K562 (cell line): ENCODE measurements around the gene PSMD9. TPM values are rescaled to one million over a fixed set of nuclear protein-coding genes. Genes with fewer than 3 reads are reported as not detected.
A peak's percentile ranks its signal among the peaks of the same experiment; 100 is the strongest.

ENCODE experiments used
- FOXA1 ChIP-seq: fragments of 450-650 bp; IDR thresholded peaks from 2 replicates; pipeline ENCODE4 v1.6.1; 2016; ENCODE audit warnings: mild to moderate bottlenecking, borderline replicate concordance
- MCM2 ChIP-seq: fragments of 450-650 bp; IDR thresholded peaks from 2 replicates; pipeline ENCODE4 v1.6.1; 2017; ENCODE audit warnings: low read depth, mild to moderate bottlenecking
- MTA3 ChIP-seq: fragments of 450-650 bp; formaldehyde crosslinking; IDR thresholded peaks from 2 replicates; pipeline ENCODE4 v1.6.1; 2017; ENCODE audit warnings: mild to moderate bottlenecking, borderline replicate concordance
- RAD21 ChIP-seq, 2 experiments: fragments of 250-450 bp in 1 of 2; fragments of 450-650 bp in 1 of 2; sonication (Bioruptor Pico) in 1 of 2; formaldehyde crosslinking in 1 of 2; IDR thresholded peaks in 1 of 2; conservative IDR thresholded peaks in 1 of 2; 2 replicates each; pipeline versions ENCODE4 v1.4.0 to v1.8.0; 2020 to 2022; ENCODE audit warnings: mild to moderate bottlenecking in 2 of 2, moderate library complexity in 1 of 2
- RB1 ChIP-seq: fragments of 450-650 bp; IDR thresholded peaks from 2 replicates; pipeline ENCODE4 v1.6.1; 2017; ENCODE audit warnings: low read depth, mild to moderate bottlenecking
- SIX5 ChIP-seq, 2 experiments: IDR thresholded peaks; 2 replicates each; pipeline ENCODE4 v1.6.1; 2011; ENCODE audit warnings: low read length in 2 of 2, borderline replicate concordance in 1 of 2, low read depth in 1 of 2, mild to moderate bottlenecking in 1 of 2, moderate library complexity in 1 of 2; ENCODE audit not compliant: insufficient read depth in 1 of 2
- TGIF2 ChIP-seq: sonication (generic); formaldehyde crosslinking; IDR thresholded peaks from 2 replicates; pipeline ENCODE4 v1.8.1; 2022; ENCODE audit warnings: mild to moderate bottlenecking, missing genetic modification reagents, moderate library complexity
- ZC3H4 ChIP-seq: sonication (generic); formaldehyde crosslinking; IDR thresholded peaks from 2 replicates; pipeline ENCODE4 v1.9.0; 2021; ENCODE audit warnings: missing genetic modification reagents, borderline replicate concordance
- ZFP36 ChIP-seq: fragments of 150-350 bp; IDR thresholded peaks from 2 replicates; pipeline ENCODE4 v1.6.1; 2018; ENCODE audit warnings: low read length, low read depth; ENCODE audit not compliant: partially characterized antibody
- ZNF175 ChIP-seq: fragments of 200-800 bp; sonication (Bioruptor generic); IDR thresholded peaks from 2 replicates; pipeline ENCODE4 v1.6.1; 2016; ENCODE audit warnings: low read depth, mild to moderate bottlenecking, missing genetic modification characterization, missing compliant biosample characterization
- ZNF347 ChIP-seq: fragments of 450-650 bp; formaldehyde crosslinking; IDR thresholded peaks from 2 replicates; pipeline ENCODE4 v1.4.0; 2020; ENCODE audit warnings: low read depth, mild to moderate bottlenecking, moderate library complexity
- ZNF354B ChIP-seq: fragments of 250-450 bp; sonication (Bioruptor Pico); IDR thresholded peaks from 2 replicates; pipeline ENCODE4 v1.4.0; 2020
- polyA plus RNA-seq, 8 experiments: library from polyadenylated mRNA; depleted of rRNA in 4 of 8; stranded (reverse) in 5 of 8; unstranded in 3 of 8; fragments of >200 nt; fragmentation: Nextera tagmentation in 2 of 8; fragmentation: Illumina TruSeq in 1 of 8; extraction: Ambion mirVana in 2 of 8; extraction: Trizol in 1 of 8; gene quantifications; 2 replicates each; pipeline versions ENCODE4 v1.2.1 to v1.2.3, GENCODE V29; 2011 to 2014; ENCODE audit warnings: inconsistent platforms in 1 of 8, missing spikeins in 1 of 8
- total RNA-seq, 7 experiments: library from RNA; depleted of rRNA in 6 of 7; stranded (reverse); fragments of >200 nt in 6 of 7; fragmentation: Illumina TruSeq in 2 of 7; extraction: Trizol in 2 of 7; gene quantifications; 2 replicates each; pipeline versions ENCODE4 v1.2.1 to v1.2.3, GENCODE V29; 2011 to 2021; ENCODE audit warnings: low replicate concordance in 1 of 7
- TF ChIP-seq, protein P1 (sequence below): fragments of 200-800 bp; sonication (Bioruptor generic); IDR thresholded peaks from 2 replicates; pipeline ENCODE4 v1.6.1; 2016; ENCODE audit warnings: missing genetic modification characterization, missing compliant biosample characterization
- TF ChIP-seq, protein P2 (sequence below): sonication (generic); formaldehyde crosslinking; IDR thresholded peaks from 2 replicates; pipeline ENCODE4 v1.8.1; 2023; ENCODE audit warnings: mild to moderate bottlenecking, missing genetic modification reagents
- TF ChIP-seq, protein P3 (sequence below): fragments of 200-800 bp; sonication (Bioruptor generic); IDR thresholded peaks from 2 replicates; pipeline ENCODE4 v1.6.1; 2017; ENCODE audit warnings: missing genetic modification characterization, missing compliant biosample characterization
- TF ChIP-seq, protein P4 (sequence below): sonication (generic); formaldehyde crosslinking; IDR thresholded peaks from 2 replicates; pipeline ENCODE4 v1.8.0; 2022; ENCODE audit warnings: missing genetic modification reagents, mild to moderate bottlenecking, borderline replicate concordance

Gene PSMD9
- total and polyA plus RNA-seq, 9 of the 15 experiments (the other 6 are each of a cell fraction or from before 2014, with no cell fraction given): 12.2 to 143 (median 61.3) TPM

DNA sequence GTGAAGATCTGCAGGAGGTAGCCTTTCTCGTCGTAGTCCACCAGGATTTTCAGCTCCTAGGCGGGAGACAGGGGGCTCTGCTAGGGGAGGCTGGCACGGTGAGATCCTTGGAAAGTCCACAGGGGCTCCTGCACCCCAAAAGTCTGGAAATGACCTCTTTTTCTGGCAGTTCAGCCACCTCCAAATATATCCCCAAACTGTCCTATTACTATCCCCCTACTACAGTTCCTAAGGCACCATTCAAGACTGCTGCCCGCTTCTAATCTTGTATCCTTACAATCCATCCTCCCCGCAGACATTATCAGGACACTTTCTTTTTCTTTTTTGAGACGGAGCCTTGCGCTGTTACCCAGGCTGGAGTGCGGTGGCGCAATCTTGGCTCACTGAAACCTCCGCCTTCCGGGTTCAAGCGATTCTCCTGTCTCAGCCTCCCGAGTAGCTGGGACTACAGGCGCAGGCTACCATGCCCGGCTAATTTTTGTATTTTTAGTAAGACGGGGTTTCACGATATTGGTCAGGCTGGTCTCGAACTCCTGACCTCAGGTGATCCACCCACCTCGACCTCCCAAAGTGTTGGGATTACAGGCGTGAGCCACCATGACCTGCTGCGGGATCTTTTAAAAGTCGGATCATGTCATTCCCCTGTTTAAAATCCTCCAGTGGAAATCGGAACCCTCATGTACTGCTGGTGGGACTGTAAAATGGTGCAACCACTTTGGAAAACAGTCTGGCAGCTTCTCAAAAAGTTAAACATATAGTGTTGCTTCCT lies 48.4 kb upstream of the PSMD9 start (continued):
- TF ChIP-seq, protein P1, sequence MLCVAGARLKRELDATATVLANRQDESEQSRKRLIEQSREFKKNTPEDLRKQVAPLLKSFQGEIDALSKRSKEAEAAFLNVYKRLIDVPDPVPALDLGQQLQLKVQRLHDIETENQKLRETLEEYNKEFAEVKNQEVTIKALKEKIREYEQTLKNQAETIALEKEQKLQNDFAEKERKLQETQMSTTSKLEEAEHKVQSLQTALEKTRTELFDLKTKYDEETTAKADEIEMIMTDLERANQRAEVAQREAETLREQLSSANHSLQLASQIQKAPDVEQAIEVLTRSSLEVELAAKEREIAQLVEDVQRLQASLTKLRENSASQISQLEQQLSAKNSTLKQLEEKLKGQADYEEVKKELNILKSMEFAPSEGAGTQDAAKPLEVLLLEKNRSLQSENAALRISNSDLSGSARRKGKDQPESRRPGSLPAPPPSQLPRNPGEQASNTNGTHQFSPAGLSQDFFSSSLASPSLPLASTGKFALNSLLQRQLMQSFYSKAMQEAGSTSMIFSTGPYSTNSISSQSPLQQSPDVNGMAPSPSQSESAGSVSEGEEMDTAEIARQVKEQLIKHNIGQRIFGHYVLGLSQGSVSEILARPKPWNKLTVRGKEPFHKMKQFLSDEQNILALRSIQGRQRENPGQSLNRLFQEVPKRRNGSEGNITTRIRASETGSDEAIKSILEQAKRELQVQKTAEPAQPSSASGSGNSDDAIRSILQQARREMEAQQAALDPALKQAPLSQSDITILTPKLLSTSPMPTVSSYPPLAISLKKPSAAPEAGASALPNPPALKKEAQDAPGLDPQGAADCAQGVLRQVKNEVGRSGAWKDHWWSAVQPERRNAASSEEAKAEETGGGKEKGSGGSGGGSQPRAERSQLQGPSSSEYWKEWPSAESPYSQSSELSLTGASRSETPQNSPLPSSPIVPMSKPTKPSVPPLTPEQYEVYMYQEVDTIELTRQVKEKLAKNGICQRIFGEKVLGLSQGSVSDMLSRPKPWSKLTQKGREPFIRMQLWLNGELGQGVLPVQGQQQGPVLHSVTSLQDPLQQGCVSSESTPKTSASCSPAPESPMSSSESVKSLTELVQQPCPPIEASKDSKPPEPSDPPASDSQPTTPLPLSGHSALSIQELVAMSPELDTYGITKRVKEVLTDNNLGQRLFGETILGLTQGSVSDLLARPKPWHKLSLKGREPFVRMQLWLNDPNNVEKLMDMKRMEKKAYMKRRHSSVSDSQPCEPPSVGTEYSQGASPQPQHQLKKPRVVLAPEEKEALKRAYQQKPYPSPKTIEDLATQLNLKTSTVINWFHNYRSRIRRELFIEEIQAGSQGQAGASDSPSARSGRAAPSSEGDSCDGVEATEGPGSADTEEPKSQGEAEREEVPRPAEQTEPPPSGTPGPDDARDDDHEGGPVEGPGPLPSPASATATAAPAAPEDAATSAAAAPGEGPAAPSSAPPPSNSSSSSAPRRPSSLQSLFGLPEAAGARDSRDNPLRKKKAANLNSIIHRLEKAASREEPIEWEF (CRISPR knock-in tag): no peak
- TF ChIP-seq TGIF2 (CRISPR knock-in tag): no peak
- TF ChIP-seq, protein P2, sequence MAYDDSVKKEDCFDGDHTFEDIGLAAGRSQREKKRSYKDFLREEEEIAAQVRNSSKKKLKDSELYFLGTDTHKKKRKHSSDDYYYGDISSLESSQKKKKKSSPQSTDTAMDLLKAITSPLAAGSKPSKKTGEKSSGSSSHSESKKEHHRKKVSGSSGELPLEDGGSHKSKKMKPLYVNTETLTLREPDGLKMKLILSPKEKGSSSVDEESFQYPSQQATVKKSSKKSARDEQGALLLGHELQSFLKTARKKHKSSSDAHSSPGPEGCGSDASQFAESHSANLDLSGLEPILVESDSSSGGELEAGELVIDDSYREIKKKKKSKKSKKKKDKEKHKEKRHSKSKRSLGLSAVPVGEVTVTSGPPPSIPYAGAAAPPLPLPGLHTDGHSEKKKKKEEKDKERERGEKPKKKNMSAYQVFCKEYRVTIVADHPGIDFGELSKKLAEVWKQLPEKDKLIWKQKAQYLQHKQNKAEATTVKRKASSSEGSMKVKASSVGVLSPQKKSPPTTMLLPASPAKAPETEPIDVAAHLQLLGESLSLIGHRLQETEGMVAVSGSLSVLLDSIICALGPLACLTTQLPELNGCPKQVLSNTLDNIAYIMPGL (CRISPR knock-in tag): no peak
- TF ChIP-seq ZNF354B (CRISPR knock-in tag): no peak
- peak; percentile 19; the same call in 1 of the 2 replicates for TF ChIP-seq MTA3
- TF ChIP-seq ZNF347 (CRISPR knock-in tag): no peak
- TF ChIP-seq FOXA1: no peak
- no peak for TF ChIP-seq ZC3H4 (CRISPR knock-in tag)
- TF ChIP-seq, protein P3, sequence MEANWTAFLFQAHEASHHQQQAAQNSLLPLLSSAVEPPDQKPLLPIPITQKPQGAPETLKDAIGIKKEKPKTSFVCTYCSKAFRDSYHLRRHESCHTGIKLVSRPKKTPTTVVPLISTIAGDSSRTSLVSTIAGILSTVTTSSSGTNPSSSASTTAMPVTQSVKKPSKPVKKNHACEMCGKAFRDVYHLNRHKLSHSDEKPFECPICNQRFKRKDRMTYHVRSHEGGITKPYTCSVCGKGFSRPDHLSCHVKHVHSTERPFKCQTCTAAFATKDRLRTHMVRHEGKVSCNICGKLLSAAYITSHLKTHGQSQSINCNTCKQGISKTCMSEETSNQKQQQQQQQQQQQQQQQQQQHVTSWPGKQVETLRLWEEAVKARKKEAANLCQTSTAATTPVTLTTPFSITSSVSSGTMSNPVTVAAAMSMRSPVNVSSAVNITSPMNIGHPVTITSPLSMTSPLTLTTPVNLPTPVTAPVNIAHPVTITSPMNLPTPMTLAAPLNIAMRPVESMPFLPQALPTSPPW: no peak
- TF ChIP-seq, protein P4, sequence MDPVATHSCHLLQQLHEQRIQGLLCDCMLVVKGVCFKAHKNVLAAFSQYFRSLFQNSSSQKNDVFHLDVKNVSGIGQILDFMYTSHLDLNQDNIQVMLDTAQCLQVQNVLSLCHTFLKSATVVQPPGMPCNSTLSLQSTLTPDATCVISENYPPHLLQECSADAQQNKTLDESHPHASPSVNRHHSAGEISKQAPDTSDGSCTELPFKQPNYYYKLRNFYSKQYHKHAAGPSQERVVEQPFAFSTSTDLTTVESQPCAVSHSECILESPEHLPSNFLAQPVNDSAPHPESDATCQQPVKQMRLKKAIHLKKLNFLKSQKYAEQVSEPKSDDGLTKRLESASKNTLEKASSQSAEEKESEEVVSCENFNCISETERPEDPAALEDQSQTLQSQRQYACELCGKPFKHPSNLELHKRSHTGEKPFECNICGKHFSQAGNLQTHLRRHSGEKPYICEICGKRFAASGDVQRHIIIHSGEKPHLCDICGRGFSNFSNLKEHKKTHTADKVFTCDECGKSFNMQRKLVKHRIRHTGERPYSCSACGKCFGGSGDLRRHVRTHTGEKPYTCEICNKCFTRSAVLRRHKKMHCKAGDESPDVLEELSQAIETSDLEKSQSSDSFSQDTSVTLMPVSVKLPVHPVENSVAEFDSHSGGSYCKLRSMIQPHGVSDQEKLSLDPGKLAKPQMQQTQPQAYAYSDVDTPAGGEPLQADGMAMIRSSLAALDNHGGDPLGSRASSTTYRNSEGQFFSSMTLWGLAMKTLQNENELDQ (CRISPR knock-in tag): no peak
- no peak for TF ChIP-seq RB1
- no peak for TF ChIP-seq MCM2
- TF ChIP-seq ZNF175 (CRISPR knock-in tag): no peak
- TF ChIP-seq RAD21 (CRISPR knock-in tag; conservative IDR thresholded peaks at IDR 0.05 in 1 of 2, IDR thresholded peaks at IDR 0.05 in 1 of 2): no peak
- no peak for TF ChIP-seq SIX5 (IDR thresholded peaks at IDR 0.05; ENCODE audit: borderline replicate concordance in 1 of 2, insufficient read depth in 1 of 2, low read depth in 1 of 2, low read length in 2 of 2)
- TF ChIP-seq ZFP36: no peak
